HL-60 (cell line): ENCODE measurements around the gene APOO.

ENCODE experiments used
- DNase-seq, 2 experiments: peaks; one replicate each; pipeline ENCODE4 v3.0.0-alpha.2; 2010 to 2020; ENCODE audit warnings: low read depth in 1 of 2, low spot score in 1 of 2
- H3K27ac ChIP-seq: fragments of 250-450 bp; sonication (Bioruptor Pico); replicated peaks from 2 replicates; pipeline ENCODE4 v1.5.1; 2020; ENCODE audit warnings: mild to moderate bottlenecking, moderate library complexity
- H3K27me3 ChIP-seq: fragments of 250-450 bp; sonication (Bioruptor Pico); 2 replicates; pipeline ENCODE4 v1.5.1; 2021; ENCODE audit warnings: mild to moderate bottlenecking, moderate library complexity; ENCODE audit not compliant: insufficient read depth, poor library complexity, severe bottlenecking
- H3K4me3 ChIP-seq: replicated peaks from 2 replicates; pipeline ENCODE4 v1.5.1; 2011; ENCODE audit warnings: mild to moderate bottlenecking, control low read depth, low read length; ENCODE audit not compliant: insufficient read depth
- GABPA ChIP-seq: IDR thresholded peaks from 2 replicates; pipeline ENCODE4 v1.6.1; 2012; ENCODE audit warnings: low read depth
- POLR2AphosphoS5 ChIP-seq: IDR thresholded peaks from 2 replicates; pipeline ENCODE4 v1.6.1; 2012; ENCODE audit warnings: low read depth
- SPI1 ChIP-seq: IDR thresholded peaks from 2 replicates; pipeline ENCODE4 v1.6.1; 2012; ENCODE audit warnings: low read depth, mild to moderate bottlenecking, borderline replicate concordance
- TF ChIP-seq, protein P1 (sequence below): IDR thresholded peaks from one replicate; pipeline ENCODE4 v1.5.1; 2011; ENCODE audit warnings: low read length, control low read depth, inconsistent platforms; ENCODE audit not compliant: insufficient read depth
- TF ChIP-seq, protein P2 (sequence below): IDR thresholded peaks from 2 replicates; pipeline ENCODE4 v1.6.1; 2012; ENCODE audit warnings: low read depth; ENCODE audit not compliant: insufficient replicate concordance

APOO gene

DNA sequence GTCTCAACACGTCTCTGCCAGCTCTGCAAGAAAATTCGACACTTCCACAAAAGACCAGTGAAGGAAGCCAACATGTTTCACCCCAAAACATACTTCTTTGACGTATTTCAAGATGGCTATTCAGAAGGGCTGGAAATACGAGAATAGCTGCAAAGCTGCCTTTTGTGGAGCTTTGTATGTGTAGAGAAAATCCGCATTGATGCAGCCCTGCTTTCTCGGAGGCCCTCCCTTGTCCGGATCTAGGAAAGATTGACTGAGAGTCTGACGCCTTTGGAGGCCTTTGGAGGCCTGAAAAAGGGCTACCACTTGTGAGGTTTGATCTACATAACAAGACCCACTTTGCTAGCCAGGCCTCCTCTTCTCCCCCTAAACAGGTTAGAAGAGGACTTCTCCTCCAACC, 112.5 kb downstream of the APOO start:
- Histone ChIP-seq H3K27me3 (no peaks in the 10 kb centered on the region), H3K4me3 (no peak overlapping the region), H3K27ac (no peak overlapping the region)
- no peak for DNase-seq
- TF ChIP-seq, protein P1, sequence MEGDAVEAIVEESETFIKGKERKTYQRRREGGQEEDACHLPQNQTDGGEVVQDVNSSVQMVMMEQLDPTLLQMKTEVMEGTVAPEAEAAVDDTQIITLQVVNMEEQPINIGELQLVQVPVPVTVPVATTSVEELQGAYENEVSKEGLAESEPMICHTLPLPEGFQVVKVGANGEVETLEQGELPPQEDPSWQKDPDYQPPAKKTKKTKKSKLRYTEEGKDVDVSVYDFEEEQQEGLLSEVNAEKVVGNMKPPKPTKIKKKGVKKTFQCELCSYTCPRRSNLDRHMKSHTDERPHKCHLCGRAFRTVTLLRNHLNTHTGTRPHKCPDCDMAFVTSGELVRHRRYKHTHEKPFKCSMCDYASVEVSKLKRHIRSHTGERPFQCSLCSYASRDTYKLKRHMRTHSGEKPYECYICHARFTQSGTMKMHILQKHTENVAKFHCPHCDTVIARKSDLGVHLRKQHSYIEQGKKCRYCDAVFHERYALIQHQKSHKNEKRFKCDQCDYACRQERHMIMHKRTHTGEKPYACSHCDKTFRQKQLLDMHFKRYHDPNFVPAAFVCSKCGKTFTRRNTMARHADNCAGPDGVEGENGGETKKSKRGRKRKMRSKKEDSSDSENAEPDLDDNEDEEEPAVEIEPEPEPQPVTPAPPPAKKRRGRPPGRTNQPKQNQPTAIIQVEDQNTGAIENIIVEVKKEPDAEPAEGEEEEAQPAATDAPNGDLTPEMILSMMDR: no peak
- TF ChIP-seq SPI1 (no peak), POLR2AphosphoS5 (no peak), GABPA (no peak)
- TF ChIP-seq, protein P2, sequence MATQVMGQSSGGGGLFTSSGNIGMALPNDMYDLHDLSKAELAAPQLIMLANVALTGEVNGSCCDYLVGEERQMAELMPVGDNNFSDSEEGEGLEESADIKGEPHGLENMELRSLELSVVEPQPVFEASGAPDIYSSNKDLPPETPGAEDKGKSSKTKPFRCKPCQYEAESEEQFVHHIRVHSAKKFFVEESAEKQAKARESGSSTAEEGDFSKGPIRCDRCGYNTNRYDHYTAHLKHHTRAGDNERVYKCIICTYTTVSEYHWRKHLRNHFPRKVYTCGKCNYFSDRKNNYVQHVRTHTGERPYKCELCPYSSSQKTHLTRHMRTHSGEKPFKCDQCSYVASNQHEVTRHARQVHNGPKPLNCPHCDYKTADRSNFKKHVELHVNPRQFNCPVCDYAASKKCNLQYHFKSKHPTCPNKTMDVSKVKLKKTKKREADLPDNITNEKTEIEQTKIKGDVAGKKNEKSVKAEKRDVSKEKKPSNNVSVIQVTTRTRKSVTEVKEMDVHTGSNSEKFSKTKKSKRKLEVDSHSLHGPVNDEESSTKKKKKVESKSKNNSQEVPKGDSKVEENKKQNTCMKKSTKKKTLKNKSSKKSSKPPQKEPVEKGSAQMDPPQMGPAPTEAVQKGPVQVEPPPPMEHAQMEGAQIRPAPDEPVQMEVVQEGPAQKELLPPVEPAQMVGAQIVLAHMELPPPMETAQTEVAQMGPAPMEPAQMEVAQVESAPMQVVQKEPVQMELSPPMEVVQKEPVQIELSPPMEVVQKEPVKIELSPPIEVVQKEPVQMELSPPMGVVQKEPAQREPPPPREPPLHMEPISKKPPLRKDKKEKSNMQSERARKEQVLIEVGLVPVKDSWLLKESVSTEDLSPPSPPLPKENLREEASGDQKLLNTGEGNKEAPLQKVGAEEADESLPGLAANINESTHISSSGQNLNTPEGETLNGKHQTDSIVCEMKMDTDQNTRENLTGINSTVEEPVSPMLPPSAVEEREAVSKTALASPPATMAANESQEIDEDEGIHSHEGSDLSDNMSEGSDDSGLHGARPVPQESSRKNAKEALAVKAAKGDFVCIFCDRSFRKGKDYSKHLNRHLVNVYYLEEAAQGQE: no peak

DNA sequence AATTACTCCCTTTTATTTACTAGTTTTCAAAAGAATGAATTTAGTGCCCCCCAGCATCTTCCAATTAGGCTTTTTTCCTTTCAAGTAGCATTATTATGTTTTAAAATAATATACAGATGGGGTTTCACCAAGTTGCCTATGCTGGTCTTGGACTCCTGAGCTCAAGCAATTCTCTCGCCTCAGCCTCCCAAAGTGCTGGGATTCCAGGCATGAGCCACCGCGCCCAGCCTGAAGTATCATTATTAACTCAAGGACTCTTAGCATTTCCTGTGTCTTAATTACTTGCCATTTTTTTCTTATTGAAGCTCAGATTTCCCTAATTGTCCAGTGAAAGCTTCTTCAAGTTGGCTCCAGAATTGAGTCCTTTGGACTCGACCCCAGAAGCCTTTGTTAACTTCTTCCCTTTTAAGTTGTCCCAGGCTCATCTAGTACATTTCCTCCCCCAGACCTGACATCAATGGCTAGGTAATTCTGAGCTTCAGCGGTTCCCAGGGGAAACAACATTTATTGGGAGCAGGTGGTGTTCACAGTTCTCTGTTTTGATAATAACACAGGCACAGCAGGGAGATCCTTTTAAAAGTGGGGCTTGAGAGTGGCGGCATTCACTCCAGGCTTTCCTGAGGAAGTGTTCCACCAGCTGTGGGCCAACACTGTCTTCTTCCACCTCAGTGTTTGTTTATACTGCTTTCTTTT, 114.7 kb downstream of the APOO start:
- DNase-seq: no peak
- Histone ChIP-seq H3K4me3 (no peak overlapping the region), H3K27me3 (no peaks in the 10 kb centered on the region), H3K27ac (no peak overlapping the region)
- no peak for TF ChIP-seq GABPA
- TF ChIP-seq, protein P1: no peak
- TF ChIP-seq, protein P2: no peak
- no peak for TF ChIP-seq POLR2AphosphoS5
- no peak for TF ChIP-seq SPI1

DNA sequence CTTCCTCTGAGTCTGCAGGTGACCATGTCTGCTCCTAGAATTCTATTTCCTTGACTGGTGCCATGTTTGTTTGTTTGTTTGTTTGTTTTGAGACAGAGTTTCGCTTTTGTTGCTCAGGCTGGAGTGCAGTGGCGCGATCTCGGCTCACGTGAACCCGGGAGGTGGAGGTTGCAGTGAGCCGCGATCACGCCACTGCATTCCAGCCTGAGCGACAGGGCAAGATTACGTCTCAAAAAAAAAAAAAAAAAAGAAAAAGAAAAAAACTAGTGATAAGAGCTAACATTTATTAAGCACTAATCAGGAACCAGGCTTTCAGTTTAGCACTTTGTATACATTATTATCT, 117.6 kb downstream of the APOO start:
- H3K27me3 ChIP-seq: no peaks in the 10 kb centered on the region
- TF ChIP-seq, protein P2: no peak
- TF ChIP-seq, protein P1: no peak
- no peak for DNase-seq
- no peak overlapping the region for H3K4me3 ChIP-seq
- no peak overlapping the region for H3K27ac ChIP-seq
